WTC11 (cell line): ENCODE results near the gene ZC3H12C. TPM values are rescaled to one million over a fixed set of nuclear protein-coding genes. Genes with fewer than 3 reads are reported as not detected.

Experiments used
- ATAC-seq: fragments of 200-7000 bp; cut with Tn5 transposase; 2 replicates; pipeline ENCODE4 v1.10.0; 2021; ENCODE audit warnings: mild to moderate bottlenecking, moderate library complexity
- CTCF ChIA-PET: fragments of 300-600 bp; sonication (Branson Sonifier 250); formaldehyde crosslinking; loops from one replicate; lab custom pipeline; 2021; ENCODE audit warnings: antibody characterized with exemption; lab: Charles Lee
- POLR2A ChIA-PET: fragments of 350-600 bp; sonication (Branson Sonifier 250); formaldehyde crosslinking; loops from one replicate; lab custom pipeline; 2021; ENCODE audit warnings: antibody characterized with exemption; lab: Charles Lee
- DNase-seq: peaks from one replicate; pipeline ENCODE4 v3.0.0; 2021; ENCODE audit warnings: low spot score
- H3K27ac Mint-ChIP-seq: 2 replicates; pipeline ENCODE4 v1.8.0; 2021; ENCODE audit warnings: mixed read lengths
- H3K27me3 Mint-ChIP-seq: 2 replicates; pipeline ENCODE4 v1.8.0; 2021; ENCODE audit warnings: low read depth, mild to moderate bottlenecking, moderate library complexity, mixed read lengths
- H3K36me3 Mint-ChIP-seq: 2 replicates; pipeline ENCODE4 v1.8.0; 2021; ENCODE audit warnings: mixed read lengths
- H3K4me1 Mint-ChIP-seq: 2 replicates; pipeline ENCODE4 v1.8.0; 2022; ENCODE audit warnings: mixed read lengths
- H3K4me3 Mint-ChIP-seq: 2 replicates; pipeline ENCODE4 v1.8.0; 2021; ENCODE audit warnings: mild to moderate bottlenecking, moderate library complexity, mixed read lengths
- H3K9me3 Mint-ChIP-seq: 2 replicates; pipeline ENCODE4 v1.8.0; 2021; ENCODE audit warnings: mixed read lengths
- JUN ChIP-seq: sonication (generic); formaldehyde crosslinking; IDR thresholded peaks from 2 replicates; pipeline ENCODE4 v1.8.0; 2023; ENCODE audit warnings: mild to moderate bottlenecking, missing genetic modification reagents
- NFE2L1 ChIP-seq: sonication (generic); formaldehyde crosslinking; IDR thresholded peaks from 2 replicates; pipeline ENCODE4 v1.8.1; 2023; ENCODE audit warnings: missing genetic modification reagents
- NR3C1 ChIP-seq: sonication (generic); formaldehyde crosslinking; conservative IDR thresholded peaks from 2 replicates; pipeline ENCODE4 v1.8.1; 2023; ENCODE audit warnings: low read depth, mild to moderate bottlenecking, missing genetic modification reagents
- SMAD4 ChIP-seq: sonication (generic); formaldehyde crosslinking; IDR thresholded peaks from 2 replicates; pipeline ENCODE4 v1.8.0; 2022; ENCODE audit warnings: mild to moderate bottlenecking, missing genetic modification reagents
- SOX15 ChIP-seq: fragments of 250-450 bp; sonication (Bioruptor Pico); IDR thresholded peaks from 2 replicates; pipeline ENCODE4 v1.9.0; 2021; ENCODE audit warnings: mild to moderate bottlenecking
- TEAD4 ChIP-seq: sonication (generic); formaldehyde crosslinking; IDR thresholded peaks from 2 replicates; pipeline ENCODE4 v1.8.0; 2022; ENCODE audit warnings: mild to moderate bottlenecking, missing genetic modification reagents
- TP53 ChIP-seq: sonication (generic); formaldehyde crosslinking; IDR thresholded peaks from 2 replicates; pipeline ENCODE4 v1.8.1; 2023; ENCODE audit warnings: mild to moderate bottlenecking, missing genetic modification reagents
- ZNF232 ChIP-seq: sonication (generic); formaldehyde crosslinking; IDR thresholded peaks from 2 replicates; pipeline ENCODE4 v1.8.0; 2022; ENCODE audit warnings: mild to moderate bottlenecking, missing genetic modification reagents
- ZNF263 ChIP-seq: sonication (generic); formaldehyde crosslinking; IDR thresholded peaks from 2 replicates; pipeline ENCODE4 v1.8.1; 2022; ENCODE audit warnings: low read depth, mild to moderate bottlenecking, moderate library complexity, missing genetic modification reagents
- ZNF423 ChIP-seq: fragments of 250-450 bp; sonication (Bioruptor Pico); IDR thresholded peaks from 2 replicates; pipeline ENCODE4 v2.1.2; 2022; ENCODE audit warnings: mild to moderate bottlenecking, moderate library complexity
- total RNA-seq: library from RNA; stranded (reverse); gene quantifications from 3 replicates; pipeline ENCODE4 v1.2.3, GENCODE V29; 2021
- TF ChIP-seq, protein P1 (sequence below): sonication (generic); formaldehyde crosslinking; IDR thresholded peaks from 2 replicates; pipeline ENCODE4 v1.8.1; 2023; ENCODE audit warnings: mild to moderate bottlenecking, missing genetic modification reagents, borderline replicate concordance
- TF ChIP-seq, protein P2 (sequence below): sonication (generic); formaldehyde crosslinking; IDR thresholded peaks from 2 replicates; pipeline ENCODE4 v1.8.0; 2023; ENCODE audit warnings: missing genetic modification reagents
- TF ChIP-seq, protein P3 (sequence below): sonication (generic); formaldehyde crosslinking; IDR thresholded peaks from 2 replicates; pipeline ENCODE4 v1.8.0; 2022; ENCODE audit warnings: mild to moderate bottlenecking, missing genetic modification reagents
- TF ChIP-seq, protein P4 (sequence below): sonication (generic); formaldehyde crosslinking; conservative IDR thresholded peaks from 2 replicates; pipeline ENCODE4 v1.8.1; 2022; ENCODE audit warnings: mild to moderate bottlenecking, missing genetic modification reagents
- TF ChIP-seq, protein P5 (sequence below): sonication (generic); formaldehyde crosslinking; IDR thresholded peaks from 2 replicates; pipeline ENCODE4 v1.8.1; 2022; ENCODE audit warnings: mild to moderate bottlenecking, moderate library complexity, missing genetic modification reagents
- TF ChIP-seq, protein P6 (sequence below): sonication (generic); formaldehyde crosslinking; IDR thresholded peaks from 2 replicates; pipeline ENCODE4 v1.8.1; 2022; ENCODE audit warnings: low read depth, missing genetic modification reagents, borderline replicate concordance
- TF ChIP-seq, protein P7 (sequence below): sonication (generic); formaldehyde crosslinking; IDR thresholded peaks from 2 replicates; pipeline ENCODE4 v1.8.1; 2023; ENCODE audit warnings: mild to moderate bottlenecking, missing genetic modification reagents, moderate library complexity
- TF ChIP-seq, protein P8 (sequence below): sonication (generic); formaldehyde crosslinking; IDR thresholded peaks from 2 replicates; pipeline ENCODE4 v1.8.0; 2023; ENCODE audit warnings: mild to moderate bottlenecking, missing genetic modification reagents
- TF ChIP-seq, protein P9 (sequence below): sonication (generic); formaldehyde crosslinking; IDR thresholded peaks from 2 replicates; pipeline ENCODE4 v1.8.1; 2022; ENCODE audit warnings: low read depth, mild to moderate bottlenecking, moderate library complexity, missing genetic modification reagents, borderline replicate concordance

Gene ZC3H12C
- total RNA-seq, 1 experiment from 2014 or later: 2.4 TPM

DNA sequence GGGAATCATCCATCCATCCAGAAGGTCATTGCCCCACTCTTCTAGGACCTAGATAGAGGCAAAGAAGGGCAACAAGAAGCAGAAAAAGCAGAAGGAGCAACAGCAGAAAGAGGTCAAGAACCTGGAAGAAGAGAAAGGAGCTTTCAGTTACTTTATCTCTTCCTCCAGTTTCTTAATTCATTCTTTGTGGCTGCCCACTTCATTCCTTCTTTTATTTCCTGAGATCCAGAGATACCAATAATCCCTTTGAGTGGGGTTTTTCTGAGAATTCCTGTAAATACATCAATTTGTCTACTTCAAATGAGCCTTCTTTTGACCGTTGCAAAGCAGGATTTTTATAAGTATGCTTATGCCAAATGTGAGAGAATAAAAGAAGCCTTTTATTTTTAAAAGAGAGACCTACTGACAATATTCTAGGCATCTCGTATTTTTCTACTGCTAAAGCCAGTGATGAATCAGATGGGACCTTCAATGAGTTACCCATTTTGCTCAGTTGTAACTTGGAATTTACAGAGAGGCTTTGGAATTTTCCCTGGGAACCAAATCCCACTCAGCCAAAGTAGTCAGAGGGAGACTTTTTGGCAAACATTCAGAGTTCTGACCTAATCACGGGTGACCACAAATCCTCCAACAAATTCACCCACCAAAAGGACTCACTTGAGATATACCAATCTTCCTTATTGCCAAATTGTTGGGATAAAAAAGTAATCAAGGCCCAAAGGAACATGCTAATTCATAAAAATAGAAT, 54.9 kb downstream of the ZC3H12C start (continued):
- TF ChIP-seq, protein P1, sequence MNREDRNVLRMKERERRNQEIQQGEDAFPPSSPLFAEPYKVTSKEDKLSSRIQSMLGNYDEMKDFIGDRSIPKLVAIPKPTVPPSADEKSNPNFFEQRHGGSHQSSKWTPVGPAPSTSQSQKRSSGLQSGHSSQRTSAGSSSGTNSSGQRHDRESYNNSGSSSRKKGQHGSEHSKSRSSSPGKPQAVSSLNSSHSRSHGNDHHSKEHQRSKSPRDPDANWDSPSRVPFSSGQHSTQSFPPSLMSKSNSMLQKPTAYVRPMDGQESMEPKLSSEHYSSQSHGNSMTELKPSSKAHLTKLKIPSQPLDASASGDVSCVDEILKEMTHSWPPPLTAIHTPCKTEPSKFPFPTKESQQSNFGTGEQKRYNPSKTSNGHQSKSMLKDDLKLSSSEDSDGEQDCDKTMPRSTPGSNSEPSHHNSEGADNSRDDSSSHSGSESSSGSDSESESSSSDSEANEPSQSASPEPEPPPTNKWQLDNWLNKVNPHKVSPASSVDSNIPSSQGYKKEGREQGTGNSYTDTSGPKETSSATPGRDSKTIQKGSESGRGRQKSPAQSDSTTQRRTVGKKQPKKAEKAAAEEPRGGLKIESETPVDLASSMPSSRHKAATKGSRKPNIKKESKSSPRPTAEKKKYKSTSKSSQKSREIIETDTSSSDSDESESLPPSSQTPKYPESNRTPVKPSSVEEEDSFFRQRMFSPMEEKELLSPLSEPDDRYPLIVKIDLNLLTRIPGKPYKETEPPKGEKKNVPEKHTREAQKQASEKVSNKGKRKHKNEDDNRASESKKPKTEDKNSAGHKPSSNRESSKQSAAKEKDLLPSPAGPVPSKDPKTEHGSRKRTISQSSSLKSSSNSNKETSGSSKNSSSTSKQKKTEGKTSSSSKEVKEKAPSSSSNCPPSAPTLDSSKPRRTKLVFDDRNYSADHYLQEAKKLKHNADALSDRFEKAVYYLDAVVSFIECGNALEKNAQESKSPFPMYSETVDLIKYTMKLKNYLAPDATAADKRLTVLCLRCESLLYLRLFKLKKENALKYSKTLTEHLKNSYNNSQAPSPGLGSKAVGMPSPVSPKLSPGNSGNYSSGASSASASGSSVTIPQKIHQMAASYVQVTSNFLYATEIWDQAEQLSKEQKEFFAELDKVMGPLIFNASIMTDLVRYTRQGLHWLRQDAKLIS: no peak
- no peak for TF ChIP-seq NFE2L1
- TF ChIP-seq NR3C1 (CRISPR knock-in tag): no peak

DNA sequence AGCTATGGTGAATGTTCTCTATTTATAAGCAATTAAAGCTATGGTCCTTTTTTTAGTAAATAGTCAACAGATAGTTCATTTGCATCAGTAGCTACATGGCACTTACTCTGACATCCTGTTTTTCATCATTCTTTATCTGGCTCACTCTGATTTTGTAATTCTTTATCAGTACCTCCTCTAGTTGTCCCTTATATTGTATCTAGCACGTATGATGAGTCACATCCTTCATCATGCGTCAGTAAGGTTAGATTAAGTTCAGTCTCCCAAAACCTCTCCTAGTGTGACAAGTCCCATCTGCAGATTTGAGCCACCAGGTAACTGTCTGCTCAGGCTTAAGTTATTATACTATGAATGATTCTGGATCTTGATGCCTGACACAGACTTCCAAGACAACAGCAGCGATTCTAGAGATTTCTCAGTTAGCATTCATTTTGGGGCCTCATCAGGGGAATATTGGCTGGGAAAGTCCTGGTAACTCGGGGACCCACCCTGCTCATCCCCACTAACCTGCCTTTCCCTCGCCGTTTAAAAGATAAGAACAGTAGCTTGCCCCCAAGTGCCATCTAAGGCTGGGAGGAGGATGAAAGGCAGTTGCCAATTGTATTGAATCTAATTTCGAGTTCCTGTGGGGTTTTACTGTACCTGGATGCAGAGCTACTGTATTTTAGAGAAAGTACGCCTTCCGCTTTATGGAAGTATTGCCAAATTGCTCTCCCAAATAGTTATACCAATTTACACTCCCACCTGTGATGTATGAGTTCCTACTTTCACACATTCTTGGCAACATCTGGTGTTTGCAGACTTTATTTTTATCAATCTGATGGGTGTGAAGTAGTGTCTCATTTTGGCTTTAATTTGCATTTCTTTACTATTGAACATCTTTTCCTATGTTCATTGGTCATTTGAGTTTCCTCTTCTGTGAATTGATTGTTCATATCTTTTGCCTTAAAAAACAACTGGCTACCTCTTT, 55.9 kb downstream of the ZC3H12C start:
- ATAC-seq (no peak), DNase-seq (no peak)
- Mint-ChIP-seq H3K9me3 (0 out of 2 replicates have a peak, but pooled peaks cover 2% of the 10 kb centered on the region), H3K4me1 (peaks cover 6% of the 10 kb centered on the region; the same call in 1 of the 2 replicates), H3K36me3 (no peaks in the 10 kb centered on the region), H3K4me3 (no peak overlapping the region), H3K27ac (no peak overlapping the region), H3K27me3 (no peaks in the 10 kb centered on the region)
- CTCF ChIA-PET: no interaction called here
- POLR2A ChIA-PET: no interaction called here
- TF ChIP-seq, protein P2, sequence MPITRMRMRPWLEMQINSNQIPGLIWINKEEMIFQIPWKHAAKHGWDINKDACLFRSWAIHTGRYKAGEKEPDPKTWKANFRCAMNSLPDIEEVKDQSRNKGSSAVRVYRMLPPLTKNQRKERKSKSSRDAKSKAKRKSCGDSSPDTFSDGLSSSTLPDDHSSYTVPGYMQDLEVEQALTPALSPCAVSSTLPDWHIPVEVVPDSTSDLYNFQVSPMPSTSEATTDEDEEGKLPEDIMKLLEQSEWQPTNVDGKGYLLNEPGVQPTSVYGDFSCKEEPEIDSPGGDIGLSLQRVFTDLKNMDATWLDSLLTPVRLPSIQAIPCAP: no peak
- TF ChIP-seq NR3C1 (CRISPR knock-in tag) (no peak), TEAD4 (no peak), ZNF423 (CRISPR knock-in tag) (no peak), SMAD4 (CRISPR knock-in tag) (no peak), ZNF263 (no peak), TP53 (CRISPR knock-in tag) (no peak), ZNF232 (CRISPR knock-in tag) (no peak), JUN (CRISPR knock-in tag) (no peak), SOX15 (no peak)
- TF ChIP-seq, protein P3, sequence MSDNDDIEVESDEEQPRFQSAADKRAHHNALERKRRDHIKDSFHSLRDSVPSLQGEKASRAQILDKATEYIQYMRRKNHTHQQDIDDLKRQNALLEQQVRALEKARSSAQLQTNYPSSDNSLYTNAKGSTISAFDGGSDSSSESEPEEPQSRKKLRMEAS (CRISPR knock-in tag): no peak
- TF ChIP-seq, protein P4, sequence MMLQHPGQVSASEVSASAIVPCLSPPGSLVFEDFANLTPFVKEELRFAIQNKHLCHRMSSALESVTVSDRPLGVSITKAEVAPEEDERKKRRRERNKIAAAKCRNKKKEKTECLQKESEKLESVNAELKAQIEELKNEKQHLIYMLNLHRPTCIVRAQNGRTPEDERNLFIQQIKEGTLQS: no peak
- TF ChIP-seq, protein P5, sequence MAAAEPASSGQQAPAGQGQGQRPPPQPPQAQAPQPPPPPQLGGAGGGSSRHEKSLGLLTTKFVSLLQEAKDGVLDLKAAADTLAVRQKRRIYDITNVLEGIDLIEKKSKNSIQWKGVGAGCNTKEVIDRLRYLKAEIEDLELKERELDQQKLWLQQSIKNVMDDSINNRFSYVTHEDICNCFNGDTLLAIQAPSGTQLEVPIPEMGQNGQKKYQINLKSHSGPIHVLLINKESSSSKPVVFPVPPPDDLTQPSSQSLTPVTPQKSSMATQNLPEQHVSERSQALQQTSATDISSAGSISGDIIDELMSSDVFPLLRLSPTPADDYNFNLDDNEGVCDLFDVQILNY (CRISPR knock-in tag): no peak
- TF ChIP-seq, protein P6, sequence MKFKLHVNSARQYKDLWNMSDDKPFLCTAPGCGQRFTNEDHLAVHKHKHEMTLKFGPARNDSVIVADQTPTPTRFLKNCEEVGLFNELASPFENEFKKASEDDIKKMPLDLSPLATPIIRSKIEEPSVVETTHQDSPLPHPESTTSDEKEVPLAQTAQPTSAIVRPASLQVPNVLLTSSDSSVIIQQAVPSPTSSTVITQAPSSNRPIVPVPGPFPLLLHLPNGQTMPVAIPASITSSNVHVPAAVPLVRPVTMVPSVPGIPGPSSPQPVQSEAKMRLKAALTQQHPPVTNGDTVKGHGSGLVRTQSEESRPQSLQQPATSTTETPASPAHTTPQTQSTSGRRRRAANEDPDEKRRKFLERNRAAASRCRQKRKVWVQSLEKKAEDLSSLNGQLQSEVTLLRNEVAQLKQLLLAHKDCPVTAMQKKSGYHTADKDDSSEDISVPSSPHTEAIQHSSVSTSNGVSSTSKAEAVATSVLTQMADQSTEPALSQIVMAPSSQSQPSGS: no peak
- TF ChIP-seq, protein P7, sequence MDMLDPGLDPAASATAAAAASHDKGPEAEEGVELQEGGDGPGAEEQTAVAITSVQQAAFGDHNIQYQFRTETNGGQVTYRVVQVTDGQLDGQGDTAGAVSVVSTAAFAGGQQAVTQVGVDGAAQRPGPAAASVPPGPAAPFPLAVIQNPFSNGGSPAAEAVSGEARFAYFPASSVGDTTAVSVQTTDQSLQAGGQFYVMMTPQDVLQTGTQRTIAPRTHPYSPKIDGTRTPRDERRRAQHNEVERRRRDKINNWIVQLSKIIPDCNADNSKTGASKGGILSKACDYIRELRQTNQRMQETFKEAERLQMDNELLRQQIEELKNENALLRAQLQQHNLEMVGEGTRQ: no peak
- TF ChIP-seq, protein P8, sequence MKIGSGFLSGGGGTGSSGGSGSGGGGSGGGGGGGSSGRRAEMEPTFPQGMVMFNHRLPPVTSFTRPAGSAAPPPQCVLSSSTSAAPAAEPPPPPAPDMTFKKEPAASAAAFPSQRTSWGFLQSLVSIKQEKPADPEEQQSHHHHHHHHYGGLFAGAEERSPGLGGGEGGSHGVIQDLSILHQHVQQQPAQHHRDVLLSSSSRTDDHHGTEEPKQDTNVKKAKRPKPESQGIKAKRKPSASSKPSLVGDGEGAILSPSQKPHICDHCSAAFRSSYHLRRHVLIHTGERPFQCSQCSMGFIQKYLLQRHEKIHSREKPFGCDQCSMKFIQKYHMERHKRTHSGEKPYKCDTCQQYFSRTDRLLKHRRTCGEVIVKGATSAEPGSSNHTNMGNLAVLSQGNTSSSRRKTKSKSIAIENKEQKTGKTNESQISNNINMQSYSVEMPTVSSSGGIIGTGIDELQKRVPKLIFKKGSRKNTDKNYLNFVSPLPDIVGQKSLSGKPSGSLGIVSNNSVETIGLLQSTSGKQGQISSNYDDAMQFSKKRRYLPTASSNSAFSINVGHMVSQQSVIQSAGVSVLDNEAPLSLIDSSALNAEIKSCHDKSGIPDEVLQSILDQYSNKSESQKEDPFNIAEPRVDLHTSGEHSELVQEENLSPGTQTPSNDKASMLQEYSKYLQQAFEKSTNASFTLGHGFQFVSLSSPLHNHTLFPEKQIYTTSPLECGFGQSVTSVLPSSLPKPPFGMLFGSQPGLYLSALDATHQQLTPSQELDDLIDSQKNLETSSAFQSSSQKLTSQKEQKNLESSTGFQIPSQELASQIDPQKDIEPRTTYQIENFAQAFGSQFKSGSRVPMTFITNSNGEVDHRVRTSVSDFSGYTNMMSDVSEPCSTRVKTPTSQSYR: no peak
- TF ChIP-seq, protein P9, sequence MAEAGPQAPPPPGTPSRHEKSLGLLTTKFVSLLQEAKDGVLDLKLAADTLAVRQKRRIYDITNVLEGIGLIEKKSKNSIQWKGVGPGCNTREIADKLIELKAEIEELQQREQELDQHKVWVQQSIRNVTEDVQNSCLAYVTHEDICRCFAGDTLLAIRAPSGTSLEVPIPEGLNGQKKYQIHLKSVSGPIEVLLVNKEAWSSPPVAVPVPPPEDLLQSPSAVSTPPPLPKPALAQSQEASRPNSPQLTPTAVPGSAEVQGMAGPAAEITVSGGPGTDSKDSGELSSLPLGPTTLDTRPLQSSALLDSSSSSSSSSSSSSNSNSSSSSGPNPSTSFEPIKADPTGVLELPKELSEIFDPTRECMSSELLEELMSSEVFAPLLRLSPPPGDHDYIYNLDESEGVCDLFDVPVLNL (CRISPR knock-in tag): no peak
